HepG2 (cell line): ENCODE results near the gene AS3MT. TPM values are rescaled to one million over a fixed set of nuclear protein-coding genes. Genes with fewer than 3 reads are reported as not detected.

Experiments used
- GATAD1 ChIP-seq: IDR thresholded peaks from 2 replicates; pipeline ENCODE4 v1.6.1; 2016; ENCODE audit warnings: missing genetic modification reagents, missing compliant biosample characterization
- HOXA7 ChIP-seq: sonication (generic); formaldehyde crosslinking; IDR thresholded peaks from 2 replicates; pipeline ENCODE4 v1.8.1; 2022; ENCODE audit warnings: mild to moderate bottlenecking, missing genetic modification reagents, moderate library complexity
- JDP2 ChIP-seq: sonication (generic); formaldehyde crosslinking; IDR thresholded peaks from 2 replicates; pipeline ENCODE4 v1.8.1; 2022; ENCODE audit warnings: missing genetic modification reagents, borderline replicate concordance
- MTA1 ChIP-seq: sonication (generic); formaldehyde crosslinking; IDR thresholded peaks from 2 replicates; pipeline ENCODE4 v1.4.0; 2020; ENCODE audit warnings: missing genetic modification reagents, mild to moderate bottlenecking, borderline replicate concordance
- PBX3 ChIP-seq: sonication (generic); formaldehyde crosslinking; IDR thresholded peaks from 2 replicates; pipeline ENCODE4 v1.8.1; 2023; ENCODE audit warnings: missing genetic modification reagents, inconsistent platforms, borderline replicate concordance
- PCBP2 ChIP-seq: fragments of 200-400 bp; formaldehyde crosslinking; optimal IDR thresholded peaks from 2 replicates; pipeline ENCODE3; 2018; ENCODE audit warnings: low read length, low read depth; ENCODE audit not compliant: poor library complexity, severe bottlenecking
- POGK ChIP-seq: sonication (generic); formaldehyde crosslinking; conservative IDR thresholded peaks from 2 replicates; pipeline ENCODE4 v1.8.0; 2022; ENCODE audit warnings: mild to moderate bottlenecking, moderate library complexity, missing genetic modification reagents
- POLR2AphosphoS2 ChIP-seq: IDR thresholded peaks from 2 replicates; pipeline ENCODE4 v1.6.1; 2011; ENCODE audit warnings: low read depth, low read length, improper control_type of control experiment
- XRCC5 ChIP-seq: fragments of 200-400 bp; formaldehyde crosslinking; optimal IDR thresholded peaks from 2 replicates; pipeline ENCODE3; 2017; ENCODE audit warnings: mild to moderate bottlenecking, low read length
- ZHX1 ChIP-seq: sonication (generic); formaldehyde crosslinking; IDR thresholded peaks from 2 replicates; pipeline ENCODE4 v1.8.1; 2022; ENCODE audit warnings: low read depth, mild to moderate bottlenecking, missing genetic modification reagents
- ZNF121 ChIP-seq: sonication (generic); formaldehyde crosslinking; IDR thresholded peaks from 2 replicates; pipeline ENCODE4 v1.5.0; 2020; ENCODE audit warnings: mild to moderate bottlenecking, missing genetic modification reagents
- ZNF331 ChIP-seq: sonication (generic); formaldehyde crosslinking; IDR thresholded peaks from 2 replicates; pipeline ENCODE4 v1.4.0; 2020; ENCODE audit warnings: missing genetic modification reagents
- ZNF710 ChIP-seq: sonication (generic); formaldehyde crosslinking; IDR thresholded peaks from 2 replicates; pipeline ENCODE4 v1.5.0; 2020; ENCODE audit warnings: mild to moderate bottlenecking, missing genetic modification reagents, borderline replicate concordance
- ZNF800 ChIP-seq: sonication (generic); formaldehyde crosslinking; IDR thresholded peaks from 2 replicates; pipeline ENCODE4 v1.4.0; 2020; ENCODE audit warnings: missing genetic modification reagents
- ZSCAN30 ChIP-seq: sonication (generic); formaldehyde crosslinking; IDR thresholded peaks from 2 replicates; pipeline ENCODE4 v1.5.0; 2020; ENCODE audit warnings: mild to moderate bottlenecking, missing genetic modification reagents
- polyA plus RNA-seq, 8 experiments: library from polyadenylated mRNA; depleted of rRNA in 3 of 8; stranded (reverse) in 7 of 8; unstranded in 1 of 8; fragments of >200 nt; fragmentation: Illumina TruSeq in 4 of 8; extraction: Trizol in 4 of 8; gene quantifications; 2 replicates each; pipeline versions ENCODE4 v1.2.1 to v1.2.3, GENCODE V29; 2011 to 2016; ENCODE audit warnings: low read depth in 4 of 8, missing spikeins in 1 of 8, mixed read lengths in 1 of 8; ENCODE audit not compliant: insufficient read depth in 1 of 8
- total RNA-seq, 5 experiments: library from RNA; depleted of rRNA; stranded (reverse); fragments of >200 nt; fragmentation: Illumina TruSeq; extraction: Trizol; gene quantifications; 2 replicates each; pipeline ENCODE4 v1.2.3, GENCODE V29; 2016; ENCODE audit warnings: low read depth in 1 of 5

AS3MT gene
- total and polyA plus RNA-seq, 2 of the 13 experiments (the other 11 are each of a cell fraction or from before 2014, with no cell fraction given), result 8.7 to 17.4 TPM

- TF ChIP-seq GATAD1 (CRISPR knock-in tag) (peak; percentile 78), ZNF121 (no peak; the same call in 1 of the 2 replicates), ZNF800 (CRISPR knock-in tag) (no peak), ZSCAN30 (CRISPR knock-in tag) (no peak), POLR2AphosphoS2 (no peak), ZNF710 (CRISPR knock-in tag) (0 out of 2 replicates have a peak, but pooled peaks have one; percentile 1), HOXA7 (CRISPR knock-in tag) (no peak), POGK (CRISPR knock-in tag) (peak; percentile 96), PCBP2 (no peak), ZHX1 (peak; percentile 97), XRCC5 (peak; percentile 48), MTA1 (CRISPR knock-in tag) (0 out of 2 replicates have a peak, but pooled peaks have one; percentile 28), JDP2 (CRISPR knock-in tag) (no peak), PBX3 (CRISPR knock-in tag) (peak; percentile 20; the same call in 1 of the 2 replicates), ZNF331 (CRISPR knock-in tag) (peak; percentile 63)
Measured at GRCh38 chr10:102917962-102918816, 48.9 kb downstream of the AS3MT start, which contains the start of gene CNNM2 (continued).
